ENCODE measurements around the gene MICALL1.

MICALL1 gene

DNA sequence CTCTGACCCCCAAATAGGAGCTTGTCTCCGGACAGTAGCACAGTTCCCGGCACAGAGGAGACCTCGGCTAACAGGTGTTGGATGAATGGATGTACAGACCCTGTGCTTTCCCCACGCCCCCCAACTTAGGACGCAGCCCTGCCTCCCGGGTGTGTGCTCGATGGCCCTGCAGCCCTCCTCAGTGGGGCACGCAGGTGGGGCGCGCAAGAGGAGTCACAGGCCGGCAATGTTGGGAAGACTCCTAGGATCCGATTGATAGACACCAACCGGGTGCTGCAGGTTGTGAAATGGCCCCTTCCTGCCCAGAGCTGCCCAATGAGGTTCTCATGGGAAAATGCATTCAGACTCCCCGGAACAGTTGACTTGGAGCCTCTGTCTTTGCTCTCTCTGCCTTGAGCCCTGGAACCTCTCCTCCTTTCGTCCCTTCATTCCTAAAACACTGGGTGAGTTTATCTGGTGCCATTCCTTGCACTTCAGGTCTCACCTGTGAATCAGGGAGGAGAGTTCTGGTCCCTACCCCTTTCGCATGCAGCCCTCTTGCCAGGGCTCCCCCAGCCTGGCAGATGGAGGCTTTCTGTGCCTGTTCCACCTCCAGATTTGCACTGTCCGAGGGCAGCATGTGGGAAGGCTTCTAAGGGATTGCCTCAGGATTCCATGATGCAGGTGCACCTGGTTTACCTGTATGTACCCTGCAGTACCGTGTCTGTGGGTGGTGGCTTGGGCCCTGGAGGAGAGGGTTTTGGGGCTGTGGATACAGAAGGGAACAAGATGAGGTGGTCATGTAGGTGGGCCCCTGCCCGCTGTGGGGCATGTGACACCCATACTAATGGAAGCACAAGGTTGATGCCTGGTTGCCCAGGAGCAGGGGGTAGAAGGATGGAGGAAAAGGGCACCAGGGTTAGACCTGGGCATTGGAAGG, 1.2 kb downstream of the MICALL1 start:
- FAIRE-seq (no peak), DNase-seq (ENCODE audit: insufficient read length, low spot score) (no peak)
- TF ChIP-seq, protein P1, sequence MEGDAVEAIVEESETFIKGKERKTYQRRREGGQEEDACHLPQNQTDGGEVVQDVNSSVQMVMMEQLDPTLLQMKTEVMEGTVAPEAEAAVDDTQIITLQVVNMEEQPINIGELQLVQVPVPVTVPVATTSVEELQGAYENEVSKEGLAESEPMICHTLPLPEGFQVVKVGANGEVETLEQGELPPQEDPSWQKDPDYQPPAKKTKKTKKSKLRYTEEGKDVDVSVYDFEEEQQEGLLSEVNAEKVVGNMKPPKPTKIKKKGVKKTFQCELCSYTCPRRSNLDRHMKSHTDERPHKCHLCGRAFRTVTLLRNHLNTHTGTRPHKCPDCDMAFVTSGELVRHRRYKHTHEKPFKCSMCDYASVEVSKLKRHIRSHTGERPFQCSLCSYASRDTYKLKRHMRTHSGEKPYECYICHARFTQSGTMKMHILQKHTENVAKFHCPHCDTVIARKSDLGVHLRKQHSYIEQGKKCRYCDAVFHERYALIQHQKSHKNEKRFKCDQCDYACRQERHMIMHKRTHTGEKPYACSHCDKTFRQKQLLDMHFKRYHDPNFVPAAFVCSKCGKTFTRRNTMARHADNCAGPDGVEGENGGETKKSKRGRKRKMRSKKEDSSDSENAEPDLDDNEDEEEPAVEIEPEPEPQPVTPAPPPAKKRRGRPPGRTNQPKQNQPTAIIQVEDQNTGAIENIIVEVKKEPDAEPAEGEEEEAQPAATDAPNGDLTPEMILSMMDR (IDR thresholded peaks at IDR 0.05; ENCODE audit: insufficient read depth, missing control alignments): no peak

DNA sequence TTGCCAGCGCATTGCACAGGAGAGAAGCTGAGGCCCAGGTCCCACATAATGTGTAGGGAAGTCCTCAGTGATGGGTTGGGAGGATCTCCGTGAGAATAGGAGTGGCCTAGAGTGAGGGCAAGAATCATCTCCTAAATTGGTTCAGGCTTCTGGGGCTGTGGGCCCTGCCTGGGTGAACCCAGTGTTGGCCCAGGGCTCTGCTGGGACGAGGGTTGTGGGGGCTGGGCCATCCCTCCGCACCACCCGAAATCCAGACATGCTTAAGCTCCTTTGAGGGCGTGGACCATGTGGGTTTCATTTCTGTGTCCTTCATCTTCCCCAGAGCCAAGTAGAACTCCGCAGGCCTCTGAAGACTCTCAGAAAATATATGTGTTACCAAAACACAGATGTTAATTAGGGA, 3.7 kb downstream of the MICALL1 start:
- no peak for FAIRE-seq
- no peak for DNase-seq (ENCODE audit: insufficient read length, low spot score)
- TF ChIP-seq, protein P1 (IDR thresholded peaks at IDR 0.05; ENCODE audit: insufficient read depth, missing control alignments): no peak

DNA sequence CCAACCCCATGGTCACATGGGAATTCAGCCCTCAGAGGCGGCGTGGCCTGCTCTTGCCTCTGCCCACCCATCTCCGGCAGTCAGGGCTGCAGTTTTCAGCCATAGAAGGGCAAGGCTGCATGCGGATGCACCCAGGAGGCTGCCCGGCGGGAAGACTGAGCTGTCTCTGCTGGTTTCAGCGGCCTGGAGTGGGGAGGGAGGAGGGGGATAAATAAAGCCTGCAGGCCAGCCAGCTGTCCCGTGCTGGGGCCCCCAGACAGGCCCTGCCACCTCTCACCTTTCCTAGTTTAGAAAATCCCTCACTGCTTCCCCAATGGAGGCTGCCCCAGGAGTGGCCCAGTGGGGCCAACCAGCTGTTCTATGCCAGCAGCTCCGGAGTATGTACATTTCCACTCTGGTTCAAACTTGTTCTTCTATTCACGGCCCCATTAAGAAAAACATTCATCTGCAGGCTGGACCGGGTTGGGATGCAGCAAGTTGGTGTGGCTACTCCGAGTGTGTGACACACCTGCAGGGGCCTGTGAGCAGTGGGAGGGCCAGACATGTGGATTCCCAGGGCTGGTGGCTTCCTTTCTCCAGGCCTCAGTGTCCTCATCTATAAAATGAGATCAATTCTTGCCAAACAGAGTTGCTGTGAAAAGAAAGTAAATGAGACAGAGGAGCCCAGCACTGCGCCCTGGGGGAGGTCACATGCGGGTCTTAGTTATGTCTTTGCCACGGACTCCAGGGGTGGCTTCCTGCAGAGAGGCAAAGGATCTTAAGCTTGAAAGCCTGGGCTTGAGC, 5.0 kb downstream of the MICALL1 start:
- no peak for DNase-seq (ENCODE audit: insufficient read length, low spot score)
- FAIRE-seq: no peak
- TF ChIP-seq, protein P1 (IDR thresholded peaks at IDR 0.05; ENCODE audit: insufficient read depth, missing control alignments): no peak

DNA sequence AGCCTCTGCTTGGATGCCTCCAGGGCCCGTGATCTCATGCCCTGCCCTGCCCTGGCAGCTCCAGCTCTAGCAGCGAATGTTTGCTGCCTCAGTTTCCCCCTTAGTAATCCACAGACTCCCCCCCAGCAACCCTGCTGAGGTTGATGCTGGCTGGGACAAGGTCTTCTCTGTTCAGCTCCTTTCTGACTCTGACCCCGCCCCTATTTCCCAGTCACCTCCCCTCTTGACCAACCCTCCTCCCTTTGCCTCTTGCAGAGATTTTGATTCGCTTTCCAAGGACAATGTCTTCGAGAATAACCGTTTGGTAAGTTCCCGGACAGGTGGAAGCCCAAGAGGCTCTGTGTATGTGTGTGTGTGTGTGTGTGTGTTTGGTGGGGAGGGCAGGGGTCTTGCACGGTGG, 5.6 kb downstream of the MICALL1 start:
- no peak for DNase-seq (ENCODE audit: insufficient read length, low spot score)
- TF ChIP-seq, protein P1 (IDR thresholded peaks at IDR 0.05; ENCODE audit: insufficient read depth, missing control alignments): no peak
- FAIRE-seq: no peak

DNA sequence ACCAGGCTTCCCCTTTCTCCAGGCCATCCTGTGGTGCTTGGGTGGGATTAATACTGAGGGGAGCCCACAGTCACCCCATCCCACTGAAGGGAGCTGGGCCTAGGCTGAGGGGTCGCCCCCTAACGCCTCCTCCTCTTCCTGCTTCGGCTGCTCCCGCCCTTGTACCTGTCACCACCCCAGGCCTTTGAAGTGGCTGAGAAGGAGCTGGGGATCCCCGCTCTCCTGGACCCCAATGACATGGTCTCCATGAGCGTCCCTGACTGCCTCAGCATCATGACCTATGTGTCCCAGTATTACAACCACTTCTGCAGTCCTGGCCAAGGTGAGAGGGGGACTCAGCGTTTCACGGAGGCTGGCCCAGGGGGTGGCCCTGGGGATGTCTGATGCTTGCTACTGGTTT, 6.1 kb downstream of the MICALL1 start:
- TF ChIP-seq, protein P1 (IDR thresholded peaks at IDR 0.05; ENCODE audit: insufficient read depth, missing control alignments): no peak
- DNase-seq (ENCODE audit: insufficient read length, low spot score) (no peak), FAIRE-seq (no peak)

DNA sequence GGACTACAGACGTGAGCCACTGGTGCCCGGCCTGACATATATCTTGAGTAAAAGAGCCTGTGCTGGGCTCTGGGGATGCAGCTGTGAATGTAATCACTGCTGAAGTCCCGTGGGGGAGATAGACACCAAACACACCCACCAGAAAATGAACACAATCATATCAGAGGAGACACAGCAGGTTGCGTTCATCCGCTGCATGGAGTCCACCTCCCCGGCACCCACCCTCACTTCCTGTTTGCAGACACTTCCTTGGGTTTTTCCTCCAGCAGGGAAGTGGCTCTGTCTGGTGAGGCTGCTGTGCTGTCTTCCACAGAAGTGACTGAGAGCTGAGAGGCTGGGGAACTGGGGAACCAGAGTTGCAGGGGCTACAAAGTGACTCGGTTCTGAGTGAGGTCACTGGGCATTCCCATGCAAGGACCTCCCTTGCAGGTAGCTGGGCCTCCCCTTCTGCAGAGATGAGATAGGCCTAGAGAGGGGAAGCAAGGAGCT, 7.2 kb downstream of the MICALL1 start:
- TF ChIP-seq, protein P1 (IDR thresholded peaks at IDR 0.05; ENCODE audit: insufficient read depth, missing control alignments): no peak
- no peak for FAIRE-seq
- no peak for DNase-seq (ENCODE audit: insufficient read length, low spot score)

Data from D721Med (cell line).